HepG2 (cell line): ENCODE data around the gene COX4I2. TPM values are rescaled to one million over a fixed set of nuclear protein-coding genes. Genes with fewer than 3 reads are reported as not detected.
A peak's percentile ranks its signal among the peaks of the same experiment; 100 is the strongest.

Experiments used
- E2F5 ChIP-seq: sonication (generic); formaldehyde crosslinking; conservative IDR thresholded peaks from 2 replicates; pipeline ENCODE4 v1.4.0; 2020; ENCODE audit warnings: missing genetic modification reagents
- ELF1 ChIP-seq: sonication (generic); formaldehyde crosslinking; IDR thresholded peaks from 2 replicates; pipeline ENCODE4 v1.4.0; 2020; ENCODE audit warnings: missing genetic modification reagents
- ELF4 ChIP-seq: sonication (generic); formaldehyde crosslinking; IDR thresholded peaks from 2 replicates; pipeline ENCODE4 v1.5.0; 2020; ENCODE audit warnings: missing genetic modification reagents, mild to moderate bottlenecking, moderate library complexity, borderline replicate concordance
- GFI1 ChIP-seq: sonication (generic); formaldehyde crosslinking; IDR thresholded peaks from 2 replicates; pipeline ENCODE4 v1.5.0; 2020; ENCODE audit warnings: missing genetic modification reagents, mild to moderate bottlenecking, borderline replicate concordance
- GMEB2 ChIP-seq: IDR thresholded peaks from 2 replicates; pipeline ENCODE4 v1.6.1; 2016; ENCODE audit warnings: missing biosample characterization, missing genetic modification reagents, low read depth
- GPN1 ChIP-seq: sonication (generic); formaldehyde crosslinking; IDR thresholded peaks from 2 replicates; pipeline ENCODE4 v1.5.1; 2020; ENCODE audit warnings: missing genetic modification reagents, borderline replicate concordance
- JUND ChIP-seq: sonication (generic); formaldehyde crosslinking; IDR thresholded peaks from 2 replicates; pipeline ENCODE4 v1.8.0; 2022; ENCODE audit warnings: mild to moderate bottlenecking, missing genetic modification reagents
- MTA1 ChIP-seq: sonication (generic); formaldehyde crosslinking; IDR thresholded peaks from 2 replicates; pipeline ENCODE4 v1.4.0; 2020; ENCODE audit warnings: missing genetic modification reagents, mild to moderate bottlenecking, borderline replicate concordance
- PHF20 ChIP-seq: sonication (generic); formaldehyde crosslinking; IDR thresholded peaks from 2 replicates; pipeline ENCODE4 v1.5.0; 2020; ENCODE audit warnings: mild to moderate bottlenecking, missing genetic modification reagents
- RELA ChIP-seq: sonication (generic); formaldehyde crosslinking; IDR thresholded peaks from 2 replicates; pipeline ENCODE4 v1.4.0; 2020; ENCODE audit warnings: missing genetic modification reagents
- SYNCRIP ChIP-seq: fragments of 200-400 bp; formaldehyde crosslinking; IDR thresholded peaks from 2 replicates; pipeline ENCODE4 v1.6.1; 2018; ENCODE audit warnings: mild to moderate bottlenecking, low read depth, low read length; ENCODE audit not compliant: insufficient read depth
- TOPORS ChIP-seq: sonication (generic); formaldehyde crosslinking; IDR thresholded peaks from 2 replicates; pipeline ENCODE4 v1.8.0; 2023; ENCODE audit warnings: mild to moderate bottlenecking, missing genetic modification reagents
- ZBTB26 ChIP-seq: IDR thresholded peaks from 2 replicates; pipeline ENCODE4 v1.6.1; 2016; ENCODE audit warnings: missing compliant biosample characterization, missing genetic modification reagents, borderline replicate concordance
- ZFP36 ChIP-seq: fragments of 150-350 bp; IDR thresholded peaks from 2 replicates; pipeline ENCODE4 v1.6.1; 2018; ENCODE audit warnings: borderline replicate concordance, low read length, low read depth; ENCODE audit not compliant: partially characterized antibody
- ZNF354B ChIP-seq: sonication (generic); formaldehyde crosslinking; IDR thresholded peaks from 2 replicates; pipeline ENCODE4 v1.8.0; 2022; ENCODE audit warnings: mild to moderate bottlenecking, missing genetic modification reagents
- ZNF468 ChIP-seq: sonication (generic); formaldehyde crosslinking; IDR thresholded peaks from 2 replicates; pipeline ENCODE4 v1.8.0; 2022; ENCODE audit warnings: mild to moderate bottlenecking, moderate library complexity, missing genetic modification reagents
- ZNF547 ChIP-seq: sonication (generic); formaldehyde crosslinking; IDR thresholded peaks from 2 replicates; pipeline ENCODE4 v1.5.1; 2020; ENCODE audit warnings: mild to moderate bottlenecking, missing genetic modification reagents
- ZNF577 ChIP-seq: sonication (generic); formaldehyde crosslinking; IDR thresholded peaks from 2 replicates; pipeline ENCODE4 v1.4.0; 2020; ENCODE audit warnings: mild to moderate bottlenecking, low read depth, missing genetic modification reagents, borderline replicate concordance
- ZNF607 ChIP-seq: sonication (generic); formaldehyde crosslinking; IDR thresholded peaks from 2 replicates; pipeline ENCODE4 v1.5.1; 2020; ENCODE audit warnings: missing genetic modification reagents, mild to moderate bottlenecking, borderline replicate concordance
- ZSCAN29 ChIP-seq: sonication (generic); formaldehyde crosslinking; conservative IDR thresholded peaks from 2 replicates; pipeline ENCODE4 v1.4.0; 2020; ENCODE audit warnings: mild to moderate bottlenecking, missing genetic modification reagents
- polyA plus RNA-seq, 8 experiments: library from polyadenylated mRNA; depleted of rRNA in 3 of 8; stranded (reverse) in 7 of 8; unstranded in 1 of 8; fragments of >200 nt; fragmentation: Illumina TruSeq in 4 of 8; extraction: Trizol in 4 of 8; gene quantifications; 2 replicates each; pipeline versions ENCODE4 v1.2.1 to v1.2.3, GENCODE V29; 2011 to 2016; ENCODE audit warnings: low read depth in 4 of 8, missing spikeins in 1 of 8, mixed read lengths in 1 of 8; ENCODE audit not compliant: insufficient read depth in 1 of 8
- total RNA-seq, 5 experiments: library from RNA; depleted of rRNA; stranded (reverse); fragments of >200 nt; fragmentation: Illumina TruSeq; extraction: Trizol; gene quantifications; 2 replicates each; pipeline ENCODE4 v1.2.3, GENCODE V29; 2016; ENCODE audit warnings: low read depth in 1 of 5
- TF ChIP-seq, protein P1 (sequence below): IDR thresholded peaks from 2 replicates; pipeline ENCODE4 v1.6.1; 2016; ENCODE audit warnings: missing compliant biosample characterization, missing genetic modification reagents, borderline replicate concordance
- TF ChIP-seq, protein P2 (sequence below): sonication (generic); formaldehyde crosslinking; IDR thresholded peaks from 2 replicates; pipeline ENCODE4 v1.5.0; 2020; ENCODE audit warnings: mild to moderate bottlenecking, missing genetic modification reagents

Gene COX4I2
- total and polyA plus RNA-seq, 2 of the 13 experiments (the other 11 are each of a cell fraction or from before 2014, with no cell fraction given), result 1.1 TPM; not detected in 1

GRCh38 chr20:31595654-31596411 is 41.9 kb upstream of the COX4I2 start (continued):
- TF ChIP-seq ZNF547 (CRISPR knock-in tag) (no peak), ZFP36 (no peak), E2F5 (CRISPR knock-in tag) (no peak), MTA1 (CRISPR knock-in tag) (peak; percentile 90; the same call in 1 of the 2 replicates), GMEB2 (CRISPR knock-in tag) (no peak), PHF20 (CRISPR knock-in tag) (no peak), SYNCRIP (no peak), ZNF607 (CRISPR knock-in tag) (peak; percentile 3; the same call in 1 of the 2 replicates), ZNF354B (CRISPR knock-in tag) (0 out of 2 replicates have a peak, but pooled peaks have one; percentile 61), ZSCAN29 (CRISPR knock-in tag) (no peak; the same call in 1 of the 2 replicates), ZNF577 (CRISPR knock-in tag) (no peak), GPN1 (CRISPR knock-in tag) (no peak), GFI1 (CRISPR knock-in tag) (0 out of 2 replicates have a peak, but pooled peaks have one; percentile 42), RELA (CRISPR knock-in tag) (0 out of 2 replicates have a peak, but pooled peaks have one; percentile 46), ZBTB26 (CRISPR knock-in tag) (no peak; the same call in 1 of the 2 replicates), TOPORS (CRISPR knock-in tag) (no peak), ZNF468 (CRISPR knock-in tag) (no peak), ELF4 (CRISPR knock-in tag) (no peak), JUND (CRISPR knock-in tag) (no peak), ELF1 (CRISPR knock-in tag) (no peak)
- TF ChIP-seq, protein P1, sequence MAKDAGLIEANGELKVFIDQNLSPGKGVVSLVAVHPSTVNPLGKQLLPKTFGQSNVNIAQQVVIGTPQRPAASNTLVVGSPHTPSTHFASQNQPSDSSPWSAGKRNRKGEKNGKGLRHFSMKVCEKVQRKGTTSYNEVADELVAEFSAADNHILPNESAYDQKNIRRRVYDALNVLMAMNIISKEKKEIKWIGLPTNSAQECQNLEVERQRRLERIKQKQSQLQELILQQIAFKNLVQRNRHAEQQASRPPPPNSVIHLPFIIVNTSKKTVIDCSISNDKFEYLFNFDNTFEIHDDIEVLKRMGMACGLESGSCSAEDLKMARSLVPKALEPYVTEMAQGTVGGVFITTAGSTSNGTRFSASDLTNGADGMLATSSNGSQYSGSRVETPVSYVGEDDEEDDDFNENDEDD (CRISPR knock-in tag), result peak; percentile 57
- TF ChIP-seq, protein P2, sequence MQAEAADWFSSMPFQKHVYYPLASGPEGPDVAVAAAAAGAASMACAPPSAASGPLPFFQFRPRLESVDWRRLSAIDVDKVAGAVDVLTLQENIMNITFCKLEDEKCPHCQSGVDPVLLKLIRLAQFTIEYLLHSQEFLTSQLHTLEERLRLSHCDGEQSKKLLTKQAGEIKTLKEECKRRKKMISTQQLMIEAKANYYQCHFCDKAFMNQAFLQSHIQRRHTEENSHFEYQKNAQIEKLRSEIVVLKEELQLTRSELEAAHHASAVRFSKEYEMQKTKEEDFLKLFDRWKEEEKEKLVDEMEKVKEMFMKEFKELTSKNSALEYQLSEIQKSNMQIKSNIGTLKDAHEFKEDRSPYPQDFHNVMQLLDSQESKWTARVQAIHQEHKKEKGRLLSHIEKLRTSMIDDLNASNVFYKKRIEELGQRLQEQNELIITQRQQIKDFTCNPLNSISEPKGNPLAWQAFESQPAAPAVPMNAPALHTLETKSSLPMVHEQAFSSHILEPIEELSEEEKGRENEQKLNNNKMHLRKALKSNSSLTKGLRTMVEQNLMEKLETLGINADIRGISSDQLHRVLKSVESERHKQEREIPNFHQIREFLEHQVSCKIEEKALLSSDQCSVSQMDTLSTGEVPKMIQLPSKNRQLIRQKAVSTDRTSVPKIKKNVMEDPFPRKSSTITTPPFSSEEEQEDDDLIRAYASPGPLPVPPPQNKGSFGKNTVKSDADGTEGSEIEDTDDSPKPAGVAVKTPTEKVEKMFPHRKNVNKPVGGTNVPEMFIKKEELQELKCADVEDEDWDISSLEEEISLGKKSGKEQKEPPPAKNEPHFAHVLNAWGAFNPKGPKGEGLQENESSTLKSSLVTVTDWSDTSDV (CRISPR knock-in tag), result no peak
